Measurements from ENCODE around the gene MKNK1. TPM values are rescaled to one million over a fixed set of nuclear protein-coding genes. Genes with fewer than 3 reads are reported as not detected.
A peak's percentile ranks its signal among the peaks of the same experiment; 100 is the strongest.

Gene MKNK1
- total RNA-seq, 1 donor from 2014 or later = 25.1 TPM

- no peaks in the 10 kb centered on the region for H3K36me3 Mint-ChIP-seq (ENCODE audit: low read depth)
- peaks cover 51% of the 10 kb centered on the region for H3K4me1 Mint-ChIP-seq (ENCODE audit: low read depth)
- no peaks in the 10 kb centered on the region for H3K9me3 Mint-ChIP-seq (ENCODE audit: low read depth)
- H3K27me3 Mint-ChIP-seq (ENCODE audit: low read depth) = peaks cover 8% of the 10 kb centered on the region
- DNase-seq (ENCODE audit: low spot score) = peak; percentile 95
- peak overlapping the region; percentile 11 for H3K4me3 Mint-ChIP-seq (ENCODE audit: unreplicated experiment)
- TF ChIP-seq CTCF (IDR thresholded peaks at IDR 0.05) = no peak
- H3K27ac Mint-ChIP-seq (ENCODE audit: unreplicated experiment) = peak overlapping the region; percentile 91
These were observed 83.8 kb downstream of the MKNK1 start for GRCh38 chr1:46520063-46520911.

GRCh38 chr1:46519209-46519608 is 84.9 kb downstream of the MKNK1 start:
- Mint-ChIP-seq H3K9me3 (ENCODE audit: low read depth) (no peaks in the 10 kb centered on the region), H3K4me1 (ENCODE audit: low read depth) (peaks cover 51% of the 10 kb centered on the region), H3K27ac (ENCODE audit: unreplicated experiment) (no peak overlapping the region), H3K4me3 (ENCODE audit: unreplicated experiment) (no peak overlapping the region), H3K36me3 (ENCODE audit: low read depth) (no peaks in the 10 kb centered on the region), H3K27me3 (ENCODE audit: low read depth) (peaks cover 3% of the 10 kb centered on the region)
- TF ChIP-seq CTCF (IDR thresholded peaks at IDR 0.05) = no peak
- no peak for DNase-seq (ENCODE audit: low spot score)

- H3K9me3 Mint-ChIP-seq (ENCODE audit: low read depth) = no peaks in the 10 kb centered on the region
- peaks cover 51% of the 10 kb centered on the region for H3K4me1 Mint-ChIP-seq (ENCODE audit: low read depth)
- H3K27ac Mint-ChIP-seq (ENCODE audit: unreplicated experiment) = peak overlapping the region; percentile 32
- DNase-seq (ENCODE audit: low spot score) = peak; percentile 48
- no peaks in the 10 kb centered on the region for H3K36me3 Mint-ChIP-seq (ENCODE audit: low read depth)
- H3K4me3 Mint-ChIP-seq (ENCODE audit: unreplicated experiment) = no peak overlapping the region
- H3K27me3 Mint-ChIP-seq (ENCODE audit: low read depth) = peaks cover 7% of the 10 kb centered on the region
- no peak for TF ChIP-seq CTCF (IDR thresholded peaks at IDR 0.05)
These were observed 86.1 kb downstream of the MKNK1 start for GRCh38 chr1:46517932-46518498.

GRCh38 chr1:46517010-46517600 is 87.0 kb downstream of the MKNK1 start:
- peak; percentile 66 for DNase-seq (ENCODE audit: low spot score)
- TF ChIP-seq CTCF (IDR thresholded peaks at IDR 0.05) = no peak
- no peaks in the 10 kb centered on the region for H3K9me3 Mint-ChIP-seq (ENCODE audit: low read depth)
- peaks cover 9% of the 10 kb centered on the region for H3K27me3 Mint-ChIP-seq (ENCODE audit: low read depth)
- peaks cover 43% of the 10 kb centered on the region for H3K4me1 Mint-ChIP-seq (ENCODE audit: low read depth)
- no peaks in the 10 kb centered on the region for H3K36me3 Mint-ChIP-seq (ENCODE audit: low read depth)
- H3K4me3 Mint-ChIP-seq (ENCODE audit: unreplicated experiment) = no peak overlapping the region
- H3K27ac Mint-ChIP-seq (ENCODE audit: unreplicated experiment) = no peak overlapping the region

- Mint-ChIP-seq H3K27me3 (ENCODE audit: low read depth) (peaks cover 9% of the 10 kb centered on the region), H3K9me3 (ENCODE audit: low read depth) (no peaks in the 10 kb centered on the region), H3K27ac (ENCODE audit: unreplicated experiment) (no peak overlapping the region), H3K36me3 (ENCODE audit: low read depth) (no peaks in the 10 kb centered on the region), H3K4me1 (ENCODE audit: low read depth) (peaks cover 37% of the 10 kb centered on the region), H3K4me3 (ENCODE audit: unreplicated experiment) (no peak overlapping the region)
- no peak for TF ChIP-seq CTCF (IDR thresholded peaks at IDR 0.05)
- peak; percentile 59 for DNase-seq (ENCODE audit: low spot score)
These were observed 87.7 kb downstream of the MKNK1 start for GRCh38 chr1:46516200-46516950.
